Fibroblast of lung (primary cell): ENCODE results near the gene RTN1. TPM values are rescaled to one million over a fixed set of nuclear protein-coding genes. Genes with fewer than 3 reads are reported as not detected.

ENCODE experiments used
- DNase-seq, 2 donors: peaks; one replicate each; pipeline versions ENCODE4 v3.0.0 to v3.0.0-alpha.2; 2010; ENCODE audit warnings: low read depth in 2 of 2
- H2AFZ ChIP-seq: 2 replicates; pipeline ENCODE4 v1.5.1; 2012; ENCODE audit warnings: low read length, control low read depth, inconsistent platforms
- H3K27ac ChIP-seq: 2 replicates; pipeline ENCODE4 v1.5.1; 2011; ENCODE audit warnings: low read length, control low read depth; ENCODE audit not compliant: insufficient read depth
- H3K27me3 ChIP-seq: 2 replicates; pipeline ENCODE4 v1.5.1; 2011; ENCODE audit warnings: mild to moderate bottlenecking, low read length; ENCODE audit not compliant: control insufficient read depth, insufficient read depth
- H3K36me3 ChIP-seq: 2 replicates; pipeline ENCODE4 v1.5.1; 2011; ENCODE audit warnings: low read length; ENCODE audit not compliant: control insufficient read depth, insufficient read depth
- H3K4me1 ChIP-seq: 2 replicates; pipeline ENCODE4 v1.5.1; 2011; ENCODE audit warnings: low read length; ENCODE audit not compliant: control insufficient read depth, insufficient read depth; ENCODE audit errors: extremely low read depth
- H3K4me2 ChIP-seq: 2 replicates; pipeline ENCODE4 v1.5.1; 2011; ENCODE audit warnings: low read length, control low read depth; ENCODE audit not compliant: insufficient read depth; ENCODE audit errors: extremely low read depth
- H3K4me3 ChIP-seq, 4 experiments: fragments of 200-600 bp in 1 of 4; sonication (generic) in 1 of 4; replicated peaks in 1 of 4; 2 replicates each; pipeline ENCODE4 v1.5.1; 2011 to 2016; ENCODE audit warnings: low read length in 4 of 4, low read depth in 3 of 4, mild to moderate bottlenecking in 3 of 4, control low read depth in 2 of 4, inconsistent platforms in 1 of 4, mixed read lengths in 1 of 4; ENCODE audit not compliant: insufficient read depth in 1 of 4; ENCODE audit errors: control extremely low read depth in 1 of 4
- H3K79me2 ChIP-seq: 2 replicates; pipeline ENCODE4 v1.5.1; 2012; ENCODE audit warnings: mild to moderate bottlenecking, low read length, inconsistent platforms; ENCODE audit not compliant: control insufficient read depth, insufficient read depth
- H3K9ac ChIP-seq: 2 replicates; pipeline ENCODE4 v1.5.1; 2011; ENCODE audit warnings: mild to moderate bottlenecking, low read length, control low read depth; ENCODE audit not compliant: insufficient read depth
- H3K9me3 ChIP-seq: 2 replicates; pipeline ENCODE4 v1.5.1; 2012; ENCODE audit warnings: low read depth, low read length; ENCODE audit not compliant: control insufficient read depth, insufficient read depth
- H4K20me1 ChIP-seq: 2 replicates; pipeline ENCODE4 v1.5.1; 2011; ENCODE audit warnings: low read length; ENCODE audit not compliant: control insufficient read depth, insufficient read depth; ENCODE audit errors: extremely low read depth
- EZH2 ChIP-seq: IDR thresholded peaks from 2 replicates; pipeline ENCODE4 v1.5.1; 2012; ENCODE audit warnings: low read length, control low read depth, mild to moderate bottlenecking; ENCODE audit errors: missing control alignments
- polyA plus RNA-seq, 2 donors: library from polyadenylated mRNA; depleted of rRNA in 1 of 2; stranded (reverse) in 1 of 2; unstranded in 1 of 2; fragments of >200 nt; gene quantifications; 2 replicates each; pipeline ENCODE4 v1.2.1, GENCODE V29; 2011 to 2012; ENCODE audit warnings: missing spikeins in 1 of 2
- total RNA-seq: library from RNA; depleted of rRNA; stranded (reverse); fragments of >200 nt; gene quantifications from 2 replicates; pipeline ENCODE4 v1.2.1, GENCODE V29; 2014
- TF ChIP-seq, protein P1 (sequence below), 2 donors: IDR thresholded peaks in 1 of 2; conservative IDR thresholded peaks in 1 of 2; 1 replicate in 1 of 2; 2 replicates in 1 of 2; pipeline ENCODE4 v1.5.1; 2011 to 2012; ENCODE audit warnings: low read length in 2 of 2, control low read depth in 1 of 2, inconsistent platforms in 1 of 2, low read depth in 1 of 2, mild to moderate bottlenecking in 1 of 2

RTN1 gene
- total and polyA plus RNA-seq, 2 donors (not counting 1 experiment from before 2014, with no cell fraction given), result 0.17 to 0.92 TPM

DNA sequence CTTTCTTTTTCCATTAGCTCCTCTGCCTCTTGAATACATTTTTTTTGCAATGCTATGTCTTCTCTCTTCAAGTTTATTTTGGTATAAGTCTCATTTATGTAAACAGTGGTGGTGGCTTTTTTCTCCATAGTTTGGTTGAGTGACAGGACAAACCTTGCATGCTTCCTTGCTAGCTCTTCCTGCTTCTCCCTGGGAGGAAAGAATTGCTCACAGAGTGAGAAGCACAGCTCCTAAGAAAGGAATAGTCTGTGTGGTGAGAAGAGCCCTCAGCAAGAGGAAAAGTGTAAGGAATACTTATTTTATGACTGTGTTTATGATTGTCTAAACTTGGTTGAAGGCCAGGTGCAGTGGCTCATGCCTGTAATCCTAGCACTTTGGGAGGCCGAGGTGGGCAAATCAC lies 305.5 kb downstream of the RTN1 start:
- no peaks in the 10 kb centered on the region for H3K79me2 ChIP-seq
- H3K4me3 ChIP-seq, result no peak overlapping the region
- TF ChIP-seq EZH2, result no peak
- TF ChIP-seq, protein P1, sequence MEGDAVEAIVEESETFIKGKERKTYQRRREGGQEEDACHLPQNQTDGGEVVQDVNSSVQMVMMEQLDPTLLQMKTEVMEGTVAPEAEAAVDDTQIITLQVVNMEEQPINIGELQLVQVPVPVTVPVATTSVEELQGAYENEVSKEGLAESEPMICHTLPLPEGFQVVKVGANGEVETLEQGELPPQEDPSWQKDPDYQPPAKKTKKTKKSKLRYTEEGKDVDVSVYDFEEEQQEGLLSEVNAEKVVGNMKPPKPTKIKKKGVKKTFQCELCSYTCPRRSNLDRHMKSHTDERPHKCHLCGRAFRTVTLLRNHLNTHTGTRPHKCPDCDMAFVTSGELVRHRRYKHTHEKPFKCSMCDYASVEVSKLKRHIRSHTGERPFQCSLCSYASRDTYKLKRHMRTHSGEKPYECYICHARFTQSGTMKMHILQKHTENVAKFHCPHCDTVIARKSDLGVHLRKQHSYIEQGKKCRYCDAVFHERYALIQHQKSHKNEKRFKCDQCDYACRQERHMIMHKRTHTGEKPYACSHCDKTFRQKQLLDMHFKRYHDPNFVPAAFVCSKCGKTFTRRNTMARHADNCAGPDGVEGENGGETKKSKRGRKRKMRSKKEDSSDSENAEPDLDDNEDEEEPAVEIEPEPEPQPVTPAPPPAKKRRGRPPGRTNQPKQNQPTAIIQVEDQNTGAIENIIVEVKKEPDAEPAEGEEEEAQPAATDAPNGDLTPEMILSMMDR (conservative IDR thresholded peaks at IDR 0.05 in 1 of 2, IDR thresholded peaks at IDR 0.05 in 1 of 2; ENCODE audit: low read depth in 1 of 2, low read length in 2 of 2), result no peak
- H3K27me3 ChIP-seq, result no peaks in the 10 kb centered on the region
- H4K20me1 ChIP-seq, result no peaks in the 10 kb centered on the region
- no peaks in the 10 kb centered on the region for H3K4me1 ChIP-seq
- H3K9me3 ChIP-seq, result no peaks in the 10 kb centered on the region
- H3K27ac ChIP-seq, result no peak overlapping the region
- DNase-seq, result peak in 1 of 2 donors; percentile 25
- H2AFZ ChIP-seq, result no peak overlapping the region
- H3K9ac ChIP-seq, result no peak overlapping the region
- H3K36me3 ChIP-seq, result no peaks in the 10 kb centered on the region
- H3K4me2 ChIP-seq, result no peak overlapping the region

DNA sequence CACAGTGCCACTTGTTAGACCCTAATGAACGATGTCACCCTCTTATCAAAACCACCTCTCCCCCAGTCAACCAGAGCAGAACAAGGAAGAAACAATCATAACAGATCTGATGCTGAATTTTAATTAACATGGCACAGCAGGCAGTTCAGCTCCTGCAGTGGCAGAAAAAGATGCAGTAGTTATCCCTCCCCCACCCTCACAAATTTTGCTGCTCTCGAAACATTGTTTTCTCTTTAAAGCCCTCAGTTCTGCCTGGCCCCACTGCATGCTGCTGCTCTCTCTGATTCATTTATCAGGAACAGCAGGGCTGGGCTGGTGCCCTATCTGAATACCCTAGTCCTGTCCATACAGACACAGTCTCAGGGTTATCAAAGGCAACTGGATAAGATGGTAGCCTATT lies 306.2 kb downstream of the RTN1 start:
- no peak for DNase-seq
- H3K9me3 ChIP-seq, result no peaks in the 10 kb centered on the region
- H3K9ac ChIP-seq, result no peak overlapping the region
- no peaks in the 10 kb centered on the region for H3K36me3 ChIP-seq
- H3K79me2 ChIP-seq, result no peaks in the 10 kb centered on the region
- no peak overlapping the region for H3K4me2 ChIP-seq
- no peaks in the 10 kb centered on the region for H3K27me3 ChIP-seq
- H3K4me3 ChIP-seq, result no peak overlapping the region
- TF ChIP-seq, protein P1 (conservative IDR thresholded peaks at IDR 0.05 in 1 of 2, IDR thresholded peaks at IDR 0.05 in 1 of 2; ENCODE audit: low read depth in 1 of 2, low read length in 2 of 2), result no peak
- no peak for TF ChIP-seq EZH2
- no peak overlapping the region for H2AFZ ChIP-seq
- no peak overlapping the region for H3K27ac ChIP-seq
- no peaks in the 10 kb centered on the region for H3K4me1 ChIP-seq
- H4K20me1 ChIP-seq, result no peaks in the 10 kb centered on the region

DNA sequence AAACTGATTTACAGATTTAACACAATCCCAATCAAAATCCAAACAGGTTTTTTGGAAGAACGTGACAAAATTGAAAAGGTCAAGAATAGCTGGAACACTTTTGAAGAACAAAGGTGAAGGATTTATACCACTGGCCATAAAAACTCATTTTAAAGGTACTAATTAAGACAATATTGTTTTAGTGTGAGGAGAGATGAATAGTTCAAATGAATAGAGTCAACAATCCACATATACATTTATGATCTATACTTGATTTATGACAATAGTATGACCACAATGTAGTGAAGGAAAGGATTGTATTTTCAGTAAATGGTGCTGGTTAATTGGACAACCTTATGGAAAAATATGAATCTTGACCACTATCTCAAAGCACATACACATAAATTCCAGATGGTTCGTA lies 323.3 kb downstream of the RTN1 start:
- Histone ChIP-seq H3K4me3 (no peak overlapping the region), H3K4me1 (no peaks in the 10 kb centered on the region), H3K36me3 (no peaks in the 10 kb centered on the region), H3K27ac (no peak overlapping the region), H2AFZ (no peak overlapping the region), H3K9ac (no peak overlapping the region), H3K4me2 (no peak overlapping the region), H3K9me3 (no peaks in the 10 kb centered on the region), H4K20me1 (no peaks in the 10 kb centered on the region), H3K79me2 (no peaks in the 10 kb centered on the region), H3K27me3 (no peaks in the 10 kb centered on the region)
- no peak for TF ChIP-seq EZH2
- TF ChIP-seq, protein P1 (conservative IDR thresholded peaks at IDR 0.05 in 1 of 2, IDR thresholded peaks at IDR 0.05 in 1 of 2; ENCODE audit: low read depth in 1 of 2, low read length in 2 of 2), result no peak
- DNase-seq, result no peak

Other genes with a start within 250 kb of the RTN1 start
- gene LRRC9, start 49.4 kb upstream of the RTN1 start, total RNA-seq, result not detected in 2 replicates
- not detected in 2 replicates for gene LRRC9, start 49.4 kb upstream of the RTN1 start, polyA plus RNA-seq
- gene PCNX4, start 221.1 kb upstream of the RTN1 start, total RNA-seq, result 69.9 and 95.0 TPM in 2 replicates
- 52.1 and 57.8 TPM in 2 replicates for gene PCNX4, start 221.1 kb upstream of the RTN1 start, polyA plus RNA-seq